GM21447 (cell line): ENCODE measurements around the gene AFAP1.

Experiments
- ATAC-seq: cut with Tn5 transposase; IDR thresholded peaks from one replicate; pipeline ENCODE4 v1.9.1; 2021; ENCODE audit not compliant: unreplicated experiment

AFAP1 gene

DNA sequence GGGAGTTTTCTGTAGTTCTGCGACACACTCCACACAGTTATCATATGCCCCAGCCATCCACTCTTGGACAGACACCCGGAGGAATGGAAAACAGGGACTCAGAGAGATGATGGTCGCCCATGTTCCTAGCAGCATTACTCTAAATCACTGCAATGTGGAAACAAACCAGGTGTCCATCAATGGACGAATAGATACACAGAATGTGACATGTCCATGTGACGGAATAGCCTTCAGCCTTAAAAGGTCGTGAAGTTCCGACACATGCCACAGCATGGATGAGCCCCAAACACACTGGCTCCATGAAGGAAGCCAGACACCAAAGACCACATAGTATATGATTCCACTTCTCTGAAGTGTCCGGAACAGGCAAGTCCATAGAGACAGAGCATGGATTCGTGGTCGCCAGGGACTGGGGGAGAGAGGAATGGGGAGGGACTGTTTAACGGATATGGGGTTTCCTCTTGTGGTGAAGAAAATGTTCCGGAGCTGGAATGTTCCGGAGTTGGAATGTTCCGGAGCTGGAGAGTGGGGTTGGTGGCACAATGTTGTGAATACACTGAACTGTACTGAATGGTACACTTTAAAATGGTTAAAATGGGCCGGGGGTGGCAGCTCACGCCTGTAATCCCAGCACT lies 28.7 kb upstream of the AFAP1 start:
- ATAC-seq: no peak

DNA sequence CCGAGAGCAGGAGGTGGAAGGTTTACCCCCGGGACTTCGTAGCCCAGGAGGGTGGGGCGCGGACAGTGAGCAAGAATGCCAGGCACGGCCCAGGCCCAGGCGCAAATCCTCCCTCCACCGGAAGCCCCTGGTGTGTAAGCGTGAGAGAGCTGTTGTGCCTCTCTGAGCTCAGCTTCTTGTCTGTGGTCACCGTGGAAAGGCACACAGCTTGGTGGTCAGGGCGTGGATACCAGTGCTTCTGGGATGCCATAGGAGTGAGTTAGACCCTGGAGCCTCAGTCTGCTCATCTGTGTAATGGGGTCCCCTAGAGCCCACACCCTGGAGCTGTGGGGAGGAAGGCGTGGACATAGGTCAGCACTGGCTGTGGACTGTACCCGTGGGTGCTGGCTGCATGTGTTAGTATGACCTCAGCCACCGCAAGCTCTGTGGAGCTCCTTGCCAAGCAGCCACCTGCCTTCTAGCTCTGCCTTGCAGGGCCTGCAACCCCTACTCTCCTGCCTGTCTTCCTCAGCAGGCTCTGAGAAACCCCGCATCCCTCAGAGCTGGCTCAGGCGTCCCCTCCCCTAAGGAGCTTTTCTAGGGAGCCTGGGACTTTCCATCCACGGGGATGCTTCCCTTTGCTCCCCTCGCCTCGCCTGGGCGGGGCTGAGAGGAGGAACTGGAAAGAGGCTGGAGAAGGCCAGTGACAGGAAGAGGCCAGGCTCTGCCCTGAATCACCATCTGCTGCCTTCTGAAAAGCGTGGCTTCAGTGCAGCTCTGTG lies 28.0 kb upstream of the AFAP1 start:
- ATAC-seq: no peak

GRCh38 chr4:7967063-7967440 lies 27.4 kb upstream of the AFAP1 start:
- no peak for ATAC-seq

DNA sequence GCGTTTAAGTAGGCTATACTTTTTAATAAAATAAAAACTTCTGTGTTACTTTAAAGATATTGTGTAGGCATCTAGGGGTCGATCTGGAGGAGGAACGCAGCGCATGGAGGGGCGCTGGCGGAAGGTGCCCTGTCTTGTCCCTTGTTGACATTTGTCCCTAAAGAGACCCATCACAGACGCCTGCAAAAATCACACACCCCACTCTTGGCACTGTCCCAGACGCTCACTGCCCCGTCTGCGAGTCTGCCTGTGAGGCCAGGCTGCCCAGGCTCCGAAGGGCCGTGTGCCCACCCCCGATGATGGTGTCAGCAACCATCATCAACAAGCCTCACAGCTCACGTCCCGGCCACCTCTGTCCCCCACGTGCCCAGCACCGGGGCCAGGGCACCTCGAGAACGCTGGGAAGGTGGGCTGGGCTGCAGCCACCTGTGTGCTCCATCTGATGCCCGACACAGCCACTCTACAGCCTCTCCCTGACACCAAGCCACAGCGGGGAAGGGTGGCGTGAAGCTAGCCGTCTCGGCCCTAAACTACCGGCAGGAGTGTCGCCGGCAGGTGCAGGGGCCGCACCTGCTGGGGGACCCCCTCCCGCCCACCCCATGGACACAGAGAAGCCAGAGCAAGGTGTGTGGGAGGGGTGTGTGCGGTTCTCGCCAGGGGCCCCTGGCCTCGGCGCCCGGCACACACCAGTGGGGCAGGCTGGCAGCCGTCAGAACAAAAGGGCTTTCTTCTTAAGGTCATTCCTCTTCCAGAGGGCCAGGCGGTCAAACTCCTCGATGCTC lies 26.8 kb upstream of the AFAP1 start:
- ATAC-seq: no peak

DNA sequence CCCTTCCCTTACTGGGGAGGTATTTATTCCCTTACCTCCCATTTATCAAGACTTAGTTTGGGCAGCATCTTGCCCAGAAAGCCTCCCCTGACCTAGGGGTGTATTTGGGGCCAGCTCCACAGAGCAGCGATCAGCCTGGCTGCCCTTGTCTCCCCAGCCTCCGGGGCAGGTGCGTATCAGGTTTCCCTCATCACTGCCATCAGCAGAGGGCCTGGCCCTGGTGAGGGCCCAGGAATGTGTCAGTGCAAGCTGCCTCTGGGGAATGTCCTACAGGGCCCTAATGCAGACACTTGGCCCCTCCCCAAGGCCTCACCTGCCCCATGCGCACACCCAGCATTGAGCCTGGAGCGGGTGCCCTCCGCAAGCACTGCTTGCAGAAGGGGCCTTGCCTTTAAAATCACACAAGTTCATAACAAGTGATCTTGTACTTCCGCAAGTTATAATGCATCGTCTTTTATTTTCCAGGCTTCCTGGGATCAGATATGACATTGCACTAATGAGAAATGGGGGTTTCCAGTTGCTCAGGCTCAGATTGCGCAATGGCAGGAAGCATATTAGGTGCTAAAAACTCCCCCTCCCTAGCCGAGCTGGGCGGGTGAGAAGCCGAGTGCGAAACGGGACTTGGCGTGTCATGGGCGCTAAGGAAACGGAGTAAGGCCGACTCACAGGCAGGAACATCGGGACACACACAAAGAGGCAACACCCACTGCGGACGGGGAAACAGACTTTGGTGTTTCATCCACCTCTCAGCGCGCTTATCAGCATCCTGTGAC lies 25.4 kb upstream of the AFAP1 start:
- no peak for ATAC-seq

DNA sequence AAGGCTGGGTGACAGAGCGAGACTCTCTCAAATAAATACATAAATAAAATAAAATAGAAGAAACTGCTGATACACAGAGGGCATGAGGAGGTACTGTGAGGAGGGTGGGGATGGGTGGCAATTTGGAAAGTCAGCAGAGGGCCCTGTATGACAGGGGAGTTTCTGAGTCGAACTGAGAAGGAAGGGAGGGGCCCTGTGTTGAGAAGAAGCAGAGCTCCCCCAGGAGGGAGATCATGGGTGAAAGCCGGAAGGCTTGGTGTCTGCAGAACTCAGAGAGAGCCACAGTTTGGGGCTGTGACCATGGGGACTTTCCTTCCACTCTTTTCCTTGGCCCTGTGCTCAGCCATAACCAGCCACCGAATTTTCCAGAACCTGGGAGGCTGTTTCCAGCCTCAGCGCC lies 24.8 kb upstream of the AFAP1 start:
- no peak for ATAC-seq

DNA sequence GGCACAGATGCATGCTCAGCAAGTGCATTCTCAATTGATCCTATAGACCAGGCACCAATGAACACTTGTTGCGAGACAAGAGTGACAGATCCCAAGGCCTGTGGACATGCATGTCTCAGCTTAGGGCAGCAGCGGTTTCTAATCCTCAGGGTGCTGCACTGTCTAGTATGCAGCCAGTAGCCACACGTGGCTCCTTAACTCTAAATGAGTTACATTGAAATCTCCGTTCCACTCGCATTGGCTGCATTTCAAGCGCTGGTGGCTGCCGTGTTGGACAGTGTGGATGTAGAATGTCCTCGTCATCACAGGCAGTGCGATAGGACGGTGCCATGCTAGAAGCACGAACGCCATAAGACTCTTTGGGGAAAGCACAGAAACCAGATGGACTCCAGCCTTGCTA lies 24.0 kb upstream of the AFAP1 start:
- ATAC-seq: no peak

DNA sequence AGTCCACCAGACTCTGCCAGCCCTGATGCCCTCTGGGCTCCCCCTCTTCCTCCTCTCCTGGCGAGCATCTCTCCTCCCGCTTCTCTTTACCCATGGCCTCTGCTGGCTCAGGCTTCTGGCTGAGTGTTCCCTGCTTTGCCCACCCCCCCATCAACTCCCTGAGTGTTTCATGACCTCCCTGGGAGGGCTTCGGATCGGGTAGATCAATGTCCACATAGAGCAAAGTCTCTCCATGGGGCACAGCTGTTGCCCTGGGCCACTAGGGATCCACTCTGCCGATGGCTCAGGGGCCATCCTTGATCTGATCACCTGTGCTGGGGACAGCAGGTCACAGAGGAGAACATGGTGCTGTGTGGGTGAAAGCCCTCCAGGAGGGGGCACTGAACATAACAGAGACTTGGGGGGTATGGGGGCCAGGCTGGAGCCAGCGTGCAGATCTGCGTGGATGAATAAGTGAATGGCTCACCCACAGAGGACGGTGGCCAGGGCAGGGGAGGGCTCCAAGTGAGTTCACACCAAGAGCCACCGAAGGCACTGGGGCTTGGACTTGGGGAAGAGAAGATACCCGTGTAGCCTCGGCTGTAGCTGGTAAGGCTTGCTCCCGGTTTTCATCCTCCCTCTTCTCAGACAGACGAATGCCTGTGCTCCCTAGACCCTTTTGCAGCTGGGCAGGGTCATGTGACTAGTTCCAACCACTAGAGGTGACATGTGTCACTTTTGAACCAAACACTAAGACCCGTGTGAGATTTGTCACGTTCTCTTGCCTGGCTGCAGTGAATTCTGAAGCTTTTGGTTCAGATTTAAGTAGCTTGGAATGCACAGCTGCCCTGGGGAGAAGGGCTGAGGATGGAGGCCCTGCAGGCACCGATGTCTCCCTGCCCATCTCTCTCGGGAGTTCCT lies 23.2 kb upstream of the AFAP1 start:
- no peak for ATAC-seq

DNA sequence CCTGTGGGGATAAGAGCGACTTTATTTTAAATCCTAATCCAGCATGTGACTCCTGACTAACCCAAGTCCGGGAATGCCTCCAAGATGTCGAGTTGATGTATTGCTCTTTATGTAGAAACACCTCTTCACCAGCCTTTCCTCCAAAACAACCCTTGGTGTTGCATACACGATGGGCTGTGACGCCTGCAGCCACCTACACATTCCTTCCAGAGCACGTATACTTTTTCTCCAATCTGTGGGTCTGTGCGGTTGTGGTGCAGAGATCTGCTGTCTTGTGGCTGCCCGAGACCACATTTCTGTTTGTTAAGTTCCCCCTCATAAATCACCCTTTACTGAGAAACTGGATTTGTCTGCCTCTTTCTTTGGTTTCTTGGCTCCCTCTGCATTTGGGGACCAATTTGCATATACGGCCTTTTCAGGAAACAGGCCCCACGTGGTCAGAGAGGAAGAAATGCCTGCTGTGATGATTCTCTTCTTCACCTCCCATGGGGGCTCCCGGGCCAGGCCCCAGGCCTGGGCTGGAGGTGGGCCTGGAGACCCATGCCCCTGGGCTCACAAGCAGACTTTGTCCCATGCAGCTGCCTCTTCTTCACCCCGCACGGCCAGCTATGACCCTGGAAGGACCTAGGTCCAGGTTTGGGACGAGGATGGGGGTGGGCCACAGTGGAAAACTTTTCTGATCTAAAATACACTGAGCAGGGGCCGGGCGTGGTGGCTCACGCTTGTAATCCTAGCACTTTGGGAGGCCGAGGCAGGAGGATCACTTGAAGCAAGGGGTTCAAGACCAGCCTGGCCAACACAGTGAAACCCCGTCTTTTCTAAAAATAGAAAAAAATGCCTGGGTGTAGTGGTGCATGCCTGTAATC lies 21.4 kb upstream of the AFAP1 start:
- peak; percentile 68 for ATAC-seq

- ATAC-seq: peak; percentile 3
Measured at GRCh38 chr4:7960017-7960789, 20.5 kb upstream of the AFAP1 start.

GRCh38 chr4:7959078-7959477 lies 19.4 kb upstream of the AFAP1 start:
- no peak for ATAC-seq

GRCh38 chr4:7956934-7957656 lies 17.4 kb upstream of the AFAP1 start:
- no peak for ATAC-seq

DNA sequence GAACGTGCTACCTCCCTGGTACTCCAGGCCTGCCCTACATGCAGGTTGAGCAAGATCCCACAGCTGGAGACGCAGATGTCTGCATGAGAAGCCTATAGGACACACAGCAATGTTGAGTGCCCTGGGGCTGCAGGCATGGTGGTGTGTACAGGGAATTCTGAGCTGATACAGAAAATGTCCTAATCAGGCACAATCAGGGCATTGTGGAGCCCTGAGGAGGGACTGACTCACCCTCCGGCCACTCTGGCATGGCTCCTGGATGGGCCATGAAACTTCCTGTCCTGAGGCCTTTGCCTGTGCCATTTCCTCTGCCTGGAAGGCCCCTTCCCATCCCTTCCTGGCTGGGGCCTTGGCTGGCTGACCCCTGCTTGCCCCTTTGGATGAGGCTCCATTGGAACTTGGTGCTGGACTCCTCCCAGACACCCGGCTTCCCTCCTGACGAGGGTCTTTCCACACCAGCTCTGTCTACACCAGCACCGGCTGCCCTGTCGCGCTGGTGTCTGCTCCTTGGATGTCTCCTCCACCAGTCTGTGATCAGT lies 16.7 kb upstream of the AFAP1 start:
- no peak for ATAC-seq

- no peak for ATAC-seq
Measured at GRCh38 chr4:7955393-7955792, 15.7 kb upstream of the AFAP1 start.

- ATAC-seq: no peak
Measured at GRCh38 chr4:7952615-7953014, 13.0 kb upstream of the AFAP1 start.

DNA sequence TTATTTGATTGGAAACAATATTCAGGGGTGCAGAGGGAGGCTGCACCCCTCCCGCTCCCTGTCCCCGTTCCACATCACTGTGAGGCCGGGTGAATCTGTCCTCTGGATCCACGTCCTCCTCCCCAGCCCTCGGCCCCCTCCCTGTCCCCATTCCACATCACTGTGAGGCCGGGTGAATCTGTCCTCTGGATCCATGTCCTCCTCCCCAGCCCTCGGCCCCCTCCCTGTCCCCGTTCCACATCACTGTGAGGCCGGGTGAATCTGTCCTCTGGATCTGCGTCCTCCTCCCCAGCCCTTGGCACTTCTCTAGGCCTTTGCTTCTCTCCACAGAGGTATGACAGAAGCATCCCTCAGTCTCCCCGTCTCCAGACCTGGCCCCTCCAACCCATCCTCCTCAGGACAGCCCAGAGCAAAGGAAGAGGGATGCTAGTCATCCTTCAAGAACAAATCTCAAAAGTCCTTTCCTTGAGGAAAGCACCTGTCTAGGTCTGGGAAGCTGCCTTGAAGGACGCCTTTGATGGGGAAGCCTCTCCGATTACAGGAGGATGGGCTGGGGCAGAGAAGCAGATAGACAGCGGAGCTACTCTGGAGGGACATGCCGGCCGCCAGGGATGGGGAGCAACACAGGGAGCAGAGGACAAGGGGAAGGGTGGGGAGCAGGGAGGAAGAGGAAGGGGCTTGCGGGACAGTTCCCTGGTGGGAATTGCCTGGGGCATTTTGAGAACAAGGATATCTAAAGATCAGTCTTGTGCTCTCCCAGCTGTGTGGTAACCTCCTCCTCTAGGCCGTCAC lies 10.8 kb upstream of the AFAP1 start:
- no peak for ATAC-seq

DNA sequence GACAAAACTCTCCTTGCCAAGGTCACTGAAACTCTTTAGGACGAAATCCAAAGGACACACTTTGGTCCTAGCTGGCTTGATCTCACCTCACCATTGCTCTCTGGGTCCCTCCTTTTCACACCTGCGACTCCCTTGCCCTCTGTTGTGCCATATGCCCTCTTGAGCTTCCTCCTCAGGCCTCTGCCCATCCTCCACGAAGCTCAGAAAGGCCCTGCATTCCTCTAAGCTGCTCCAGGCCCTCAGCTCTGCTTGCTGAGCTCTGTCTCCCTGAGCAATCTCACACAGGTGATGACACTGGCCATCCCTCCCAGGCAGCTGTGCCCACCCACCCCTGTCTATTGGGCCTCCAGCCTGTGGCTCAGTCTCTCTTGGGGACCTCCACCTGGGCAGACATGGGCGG lies 10.1 kb upstream of the AFAP1 start:
- ATAC-seq: no peak
